ENCODE results near the gene MGLL. TPM values are rescaled to one million over a fixed set of nuclear protein-coding genes. Genes with fewer than 3 reads are reported as not detected.

Gene MGLL
- total RNA-seq, 1 experiment from 2014 or later = 2.1 TPM

- BruUV-seq (replicated peaks) = no TSS peak
- Histone ChIP-seq H3K27me3 (ENCODE audit: control insufficient read depth, insufficient read depth, low read length) (no peaks in the 10 kb centered on the region), H3K27ac (ENCODE audit: low read length) (no peak overlapping the region), H3K4me3 (ENCODE audit: low read depth in 2 of 2, low read length in 2 of 2) (no peak overlapping the region), H3K9me3 (ENCODE audit: control insufficient read depth, insufficient read depth, low read depth, low read length) (no peaks in the 10 kb centered on the region), H3K36me3 (ENCODE audit: control insufficient read depth, insufficient read depth, low read length) (no peaks in the 10 kb centered on the region), H3K4me1 (ENCODE audit: control insufficient read depth, insufficient read depth, low read length) (no peaks in the 10 kb centered on the region)
- DNase-seq (ENCODE audit: low read depth, low spot score) (no peak), ATAC-seq (no peak)
- intact Hi-C loops (cut with micrococcal nuclease; ENCODE audit: unreplicated experiment) (no loop called here), in situ Hi-C loops (cut with HindIII; ENCODE audit: low pct_unique_long_range_greater_than_20kb, low sequenced_read_pairs) (no loop called here)
- POLR2A ChIA-PET = no interaction called here
- TF ChIP-seq POLR2AphosphoS5 (IDR thresholded peaks at IDR 0.05; ENCODE audit: low read depth, low read length) (no peak), TCF7L2 (IDR thresholded peaks at IDR 0.05; ENCODE audit: low read depth, low read length) (no peak), CTCF (IDR thresholded peaks at IDR 0.05) (no peak), SIN3A (IDR thresholded peaks at IDR 0.05; ENCODE audit: borderline replicate concordance, insufficient read depth, low read depth, low read length) (no peak)
- TF ChIP-seq, protein P1, sequence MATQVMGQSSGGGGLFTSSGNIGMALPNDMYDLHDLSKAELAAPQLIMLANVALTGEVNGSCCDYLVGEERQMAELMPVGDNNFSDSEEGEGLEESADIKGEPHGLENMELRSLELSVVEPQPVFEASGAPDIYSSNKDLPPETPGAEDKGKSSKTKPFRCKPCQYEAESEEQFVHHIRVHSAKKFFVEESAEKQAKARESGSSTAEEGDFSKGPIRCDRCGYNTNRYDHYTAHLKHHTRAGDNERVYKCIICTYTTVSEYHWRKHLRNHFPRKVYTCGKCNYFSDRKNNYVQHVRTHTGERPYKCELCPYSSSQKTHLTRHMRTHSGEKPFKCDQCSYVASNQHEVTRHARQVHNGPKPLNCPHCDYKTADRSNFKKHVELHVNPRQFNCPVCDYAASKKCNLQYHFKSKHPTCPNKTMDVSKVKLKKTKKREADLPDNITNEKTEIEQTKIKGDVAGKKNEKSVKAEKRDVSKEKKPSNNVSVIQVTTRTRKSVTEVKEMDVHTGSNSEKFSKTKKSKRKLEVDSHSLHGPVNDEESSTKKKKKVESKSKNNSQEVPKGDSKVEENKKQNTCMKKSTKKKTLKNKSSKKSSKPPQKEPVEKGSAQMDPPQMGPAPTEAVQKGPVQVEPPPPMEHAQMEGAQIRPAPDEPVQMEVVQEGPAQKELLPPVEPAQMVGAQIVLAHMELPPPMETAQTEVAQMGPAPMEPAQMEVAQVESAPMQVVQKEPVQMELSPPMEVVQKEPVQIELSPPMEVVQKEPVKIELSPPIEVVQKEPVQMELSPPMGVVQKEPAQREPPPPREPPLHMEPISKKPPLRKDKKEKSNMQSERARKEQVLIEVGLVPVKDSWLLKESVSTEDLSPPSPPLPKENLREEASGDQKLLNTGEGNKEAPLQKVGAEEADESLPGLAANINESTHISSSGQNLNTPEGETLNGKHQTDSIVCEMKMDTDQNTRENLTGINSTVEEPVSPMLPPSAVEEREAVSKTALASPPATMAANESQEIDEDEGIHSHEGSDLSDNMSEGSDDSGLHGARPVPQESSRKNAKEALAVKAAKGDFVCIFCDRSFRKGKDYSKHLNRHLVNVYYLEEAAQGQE (IDR thresholded peaks at IDR 0.05; ENCODE audit: insufficient read depth in 1 of 2, low read depth in 2 of 2, low read length in 1 of 2) = no peak
- CTCF ChIA-PET = no interaction called here
Measured at GRCh38 chr3:127804141-127804540, 18.2 kb downstream of the MGLL start.

DNA sequence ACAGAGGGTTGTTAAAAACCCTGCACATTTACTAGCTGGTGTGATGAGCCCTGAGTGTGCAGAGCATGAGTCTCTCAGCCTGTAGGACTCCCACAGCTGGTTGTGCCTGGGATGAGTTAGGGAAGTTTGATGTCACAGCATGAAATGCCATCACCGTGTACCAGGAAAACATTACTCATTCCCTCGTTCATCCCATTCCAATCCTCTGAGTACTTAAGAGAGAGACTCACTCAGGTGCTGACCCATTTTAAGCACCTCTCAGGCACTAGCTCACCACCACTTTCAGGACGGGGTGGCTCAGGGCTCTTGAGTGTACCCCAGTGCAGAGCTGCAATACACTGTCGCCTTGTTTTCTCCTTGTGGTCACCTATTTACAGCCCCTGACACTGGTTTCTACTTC is 18.7 kb downstream of the MGLL start:
- POLR2A ChIA-PET = no interaction called here

More for the DNA sequence above, 18.7 kb downstream of the MGLL start:
- BruUV-seq (replicated peaks) = no TSS peak
- Histone ChIP-seq H3K27me3 (ENCODE audit: control insufficient read depth, insufficient read depth, low read length) (no peaks in the 10 kb centered on the region), H3K9me3 (ENCODE audit: control insufficient read depth, insufficient read depth, low read depth, low read length) (no peaks in the 10 kb centered on the region), H3K36me3 (ENCODE audit: control insufficient read depth, insufficient read depth, low read length) (no peaks in the 10 kb centered on the region), H3K4me1 (ENCODE audit: control insufficient read depth, insufficient read depth, low read length) (no peaks in the 10 kb centered on the region), H3K4me3 (ENCODE audit: low read depth in 2 of 2, low read length in 2 of 2) (no peak overlapping the region), H3K27ac (ENCODE audit: low read length) (no peak overlapping the region)
- DNase-seq (ENCODE audit: low read depth, low spot score) (peak; percentile 98), ATAC-seq (peak; percentile 91)
- TF ChIP-seq, protein P1 (IDR thresholded peaks at IDR 0.05; ENCODE audit: insufficient read depth in 1 of 2, low read depth in 2 of 2, low read length in 1 of 2) = no peak
- no peak for TF ChIP-seq SIN3A (IDR thresholded peaks at IDR 0.05; ENCODE audit: borderline replicate concordance, insufficient read depth, low read depth, low read length)
- no peak for TF ChIP-seq TCF7L2 (IDR thresholded peaks at IDR 0.05; ENCODE audit: low read depth, low read length)
- TF ChIP-seq CTCF (IDR thresholded peaks at IDR 0.05) = no peak
- no peak for TF ChIP-seq POLR2AphosphoS5 (IDR thresholded peaks at IDR 0.05; ENCODE audit: low read depth, low read length)
- CTCF ChIA-PET = interaction anchor here (0.6 kb wide), 1 partner anchor 108 kb away, joined by 5 read pairs; no protein-coding TSS in a partner anchor
- intact Hi-C loops (cut with micrococcal nuclease; ENCODE audit: unreplicated experiment) (no loop called here), in situ Hi-C loops (cut with HindIII; ENCODE audit: low pct_unique_long_range_greater_than_20kb, low sequenced_read_pairs) (no loop called here)
